Measurements from ENCODE around the gene NELFCD. TPM values are rescaled to one million over a fixed set of nuclear protein-coding genes. Genes with fewer than 3 reads are reported as not detected.

The NELFCD gene
- total and polyA plus RNA-seq, 9 of the 15 experiments (the other 6 are each of a cell fraction or from before 2014, with no cell fraction given): 11.7 to 163 (median 96.5) TPM

- no peak for ATAC-seq
- no TSS peak for BruUV-seq (replicated peaks)
- intact Hi-C loops (cut with micrococcal nuclease): no loop called here
These were observed 6.0 kb downstream of the NELFCD start for GRCh38 chr20:58986968-58987517.

More at GRCh38 chr20:58986968-58987517, 6.0 kb downstream of the NELFCD start:
- Histone ChIP-seq H4K20me1 (replicated peaks; ENCODE audit: control insufficient read depth, insufficient read depth, low read length) (peaks cover 5% of the 10 kb centered on the region; the same call in 1 of the 2 replicates), H3K4me2 (ENCODE audit: insufficient read depth, low read length) (no peak overlapping the region), H3K27me3 (ENCODE audit: control insufficient read depth in 2 of 2, insufficient read depth in 2 of 2, low read length in 2 of 2) (no peaks in the 10 kb centered on the region), H3K4me3 (no peak overlapping the region), H3K9me3 (replicated peaks; ENCODE audit: control insufficient read depth, insufficient read depth, low read depth, low read length) (no peaks in the 10 kb centered on the region), H3K9me1 (ENCODE audit: control insufficient read depth, insufficient read depth, low read length) (no peaks in the 10 kb centered on the region), H2AFZ (ENCODE audit: low read depth, low read length) (no peak overlapping the region), H3K79me2 (ENCODE audit: control insufficient read depth, insufficient read depth, low read length) (peaks cover 56% of the 10 kb centered on the region), H3K4me1 (replicated peaks in 1 of 2; ENCODE audit: control insufficient read depth in 2 of 2, insufficient read depth in 2 of 2, low read length in 2 of 2) (peaks cover 17 to 19% of the 10 kb centered on the region in 2 experiments; a peak in 4 of 5 replicates), H3K9ac (ENCODE audit: insufficient read depth in 1 of 2, low read depth in 2 of 2, low read length in 2 of 2) (no peak overlapping the region), H3K36me3 (ENCODE audit: control insufficient read depth, insufficient read depth, low read length) (peaks cover 91% of the 10 kb centered on the region), H3K27ac (ENCODE audit: extremely low read depth, low read depth, low read length) (no peak overlapping the region)
- TF ChIP-seq, protein P1, sequence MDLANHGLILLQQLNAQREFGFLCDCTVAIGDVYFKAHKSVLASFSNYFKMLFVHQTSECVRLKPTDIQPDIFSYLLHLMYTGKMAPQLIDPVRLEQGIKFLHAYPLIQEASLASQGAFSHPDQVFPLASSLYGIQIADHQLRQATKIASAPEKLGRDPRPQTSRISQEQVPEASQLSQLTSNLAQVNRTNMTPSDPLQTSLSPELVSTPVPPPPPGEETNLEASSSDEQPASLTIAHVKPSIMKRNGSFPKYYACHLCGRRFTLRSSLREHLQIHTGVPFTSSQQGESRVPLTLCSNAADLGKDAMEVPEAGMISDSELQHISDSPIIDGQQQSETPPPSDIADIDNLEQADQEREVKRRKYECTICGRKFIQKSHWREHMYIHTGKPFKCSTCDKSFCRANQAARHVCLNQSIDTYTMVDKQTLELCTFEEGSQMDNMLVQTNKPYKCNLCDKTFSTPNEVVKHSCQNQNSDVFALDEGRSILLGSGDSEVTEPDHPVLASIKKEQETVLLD (IDR thresholded peaks at IDR 0.05): no peak
- no peak for TF ChIP-seq GATAD2A (IDR thresholded peaks at IDR 0.05)
- no peak for TF ChIP-seq ZNF668 (CRISPR knock-in tag; IDR thresholded peaks at IDR 0.05)
- no peak for TF ChIP-seq DEAF1 (CRISPR knock-in tag; IDR thresholded peaks at IDR 0.05)
- no peak for TF ChIP-seq ZNF436 (CRISPR knock-in tag; IDR thresholded peaks at IDR 0.05)
- TF ChIP-seq, protein P2, sequence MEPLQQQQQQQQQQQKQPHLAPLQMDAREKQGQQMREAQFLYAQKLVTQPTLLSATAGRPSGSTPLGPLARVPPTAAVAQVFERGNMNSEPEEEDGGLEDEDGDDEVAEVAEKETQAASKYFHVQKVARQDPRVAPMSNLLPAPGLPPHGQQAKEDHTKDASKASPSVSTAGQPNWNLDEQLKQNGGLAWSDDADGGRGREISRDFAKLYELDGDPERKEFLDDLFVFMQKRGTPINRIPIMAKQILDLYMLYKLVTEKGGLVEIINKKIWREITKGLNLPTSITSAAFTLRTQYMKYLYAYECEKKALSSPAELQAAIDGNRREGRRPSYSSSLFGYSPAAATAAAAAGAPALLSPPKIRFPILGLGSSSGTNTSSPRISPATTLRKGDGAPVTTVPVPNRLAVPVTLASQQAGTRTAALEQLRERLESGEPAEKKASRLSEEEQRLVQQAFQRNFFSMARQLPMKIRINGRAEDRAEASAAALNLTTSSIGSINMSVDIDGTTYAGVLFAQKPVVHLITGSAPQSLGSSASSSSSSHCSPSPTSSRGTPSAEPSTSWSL (CRISPR knock-in tag; IDR thresholded peaks at IDR 0.05; ENCODE audit: borderline replicate concordance): no peak
- TF ChIP-seq FUS (optimal IDR thresholded peaks at IDR 0.05; ENCODE audit: low read depth, low read length): no peak
- no peak for TF ChIP-seq CBFB (CRISPR knock-in tag; IDR thresholded peaks at IDR 0.05)
- TF ChIP-seq CSDE1 (IDR thresholded peaks at IDR 0.05): no peak
- no peak for TF ChIP-seq GABPB1 (CRISPR knock-in tag; IDR thresholded peaks at IDR 0.05)
- no peak for TF ChIP-seq PHTF2 (CRISPR knock-in tag; IDR thresholded peaks at IDR 0.05)
- no peak for TF ChIP-seq ZC3H8 (IDR thresholded peaks at IDR 0.05)
- TF ChIP-seq ARID3A (IDR thresholded peaks at IDR 0.05; ENCODE audit: borderline replicate concordance, low read depth, low read length): no peak
- no peak for TF ChIP-seq IRF9 (tag; IDR thresholded peaks at IDR 0.05)
- in situ Hi-C loops (cut with MboI): no loop called here
- DNase-seq (ENCODE audit: extremely low read depth in 1 of 4, low spot score in 3 of 4) (no peak), FAIRE-seq (no peak)
- ChIA-PET POLR2A (interaction anchor here (1.0 kb wide), 1 partner anchor 34 kb away, joined by 4 read pairs; no protein-coding TSS in a partner anchor), CTCF (ENCODE audit: low intra/inter-chr PET ratio) (no interaction called here)
- WGBS (ENCODE audit: insufficient coverage, low coverage, missing lambda C conversion rate): 90% methylated on average over 8 of the region's 8 CpGs
